Keratinocyte (primary cell): ENCODE measurements around the gene UNC93A.
"Not testable (repeated sequence)": the region's sequence is repeated elsewhere in the genome, so short reads cannot be mapped to it uniquely, and the experiment has no call there.

Source experiments
- EZH2 ChIP-seq: IDR thresholded peaks from one replicate; pipeline ENCODE4 v1.6.1; 2012; ENCODE audit warnings: inconsistent platforms, mild to moderate bottlenecking, low read length, moderate library complexity
- TF ChIP-seq, protein P1 (sequence below), 3 experiments: IDR thresholded peaks in 1 of 3; conservative IDR thresholded peaks in 1 of 3; optimal IDR thresholded peaks in 1 of 3; 2 replicates in 2 of 3; 3 replicates in 1 of 3; pipeline versions ENCODE3 to v1.5.1; 2011; ENCODE audit warnings: low read length in 3 of 3, mild to moderate bottlenecking in 3 of 3, moderate library complexity in 2 of 3, control low read depth in 1 of 3, inconsistent platforms in 1 of 3; ENCODE audit not compliant: insufficient read depth in 2 of 3; ENCODE audit errors: extremely low read depth in 1 of 3

DNA sequence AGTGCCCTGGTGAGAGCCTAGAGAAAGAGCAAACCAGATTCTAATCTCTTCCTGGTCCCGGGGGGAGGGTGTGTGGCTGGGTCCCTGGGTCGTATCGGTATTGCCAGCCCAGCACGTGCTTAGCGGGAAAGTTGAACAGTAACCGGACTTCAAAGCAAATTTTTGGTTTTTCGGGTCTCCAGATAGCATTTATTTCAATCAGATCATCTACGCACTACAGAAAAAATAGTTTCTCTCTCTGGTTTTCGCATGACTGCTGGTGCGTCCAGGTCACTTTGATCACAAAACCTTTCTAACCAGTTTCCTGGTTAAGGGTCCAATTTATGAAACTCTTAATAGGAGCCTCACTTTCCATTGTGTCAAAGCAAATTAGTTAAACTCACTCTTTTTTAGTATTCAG lies 27.7 kb downstream of the UNC93A start:
- TF ChIP-seq, protein P1, sequence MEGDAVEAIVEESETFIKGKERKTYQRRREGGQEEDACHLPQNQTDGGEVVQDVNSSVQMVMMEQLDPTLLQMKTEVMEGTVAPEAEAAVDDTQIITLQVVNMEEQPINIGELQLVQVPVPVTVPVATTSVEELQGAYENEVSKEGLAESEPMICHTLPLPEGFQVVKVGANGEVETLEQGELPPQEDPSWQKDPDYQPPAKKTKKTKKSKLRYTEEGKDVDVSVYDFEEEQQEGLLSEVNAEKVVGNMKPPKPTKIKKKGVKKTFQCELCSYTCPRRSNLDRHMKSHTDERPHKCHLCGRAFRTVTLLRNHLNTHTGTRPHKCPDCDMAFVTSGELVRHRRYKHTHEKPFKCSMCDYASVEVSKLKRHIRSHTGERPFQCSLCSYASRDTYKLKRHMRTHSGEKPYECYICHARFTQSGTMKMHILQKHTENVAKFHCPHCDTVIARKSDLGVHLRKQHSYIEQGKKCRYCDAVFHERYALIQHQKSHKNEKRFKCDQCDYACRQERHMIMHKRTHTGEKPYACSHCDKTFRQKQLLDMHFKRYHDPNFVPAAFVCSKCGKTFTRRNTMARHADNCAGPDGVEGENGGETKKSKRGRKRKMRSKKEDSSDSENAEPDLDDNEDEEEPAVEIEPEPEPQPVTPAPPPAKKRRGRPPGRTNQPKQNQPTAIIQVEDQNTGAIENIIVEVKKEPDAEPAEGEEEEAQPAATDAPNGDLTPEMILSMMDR (optimal IDR thresholded peaks at IDR 0.05 in 1 of 3, IDR thresholded peaks at IDR 0.05 in 1 of 3, conservative IDR thresholded peaks at IDR 0.05 in 1 of 3; ENCODE audit: extremely low read depth in 1 of 3, insufficient read depth in 2 of 3, low read length in 3 of 3): not testable (repeated sequence)
- TF ChIP-seq EZH2: not testable (repeated sequence)
